Measurements from ENCODE around the gene ZFTA. TPM values are rescaled to one million over a fixed set of nuclear protein-coding genes. Genes with fewer than 3 reads are reported as not detected.
"Not testable (repeated sequence)": the region's sequence is repeated elsewhere in the genome, so short reads cannot be mapped to it uniquely, and the experiment has no call there.

ZFTA gene
- total RNA-seq, 4 donors from 2014 or later: 15.8 to 41.9 (median 26.6) TPM

GRCh38 chr11:63782749-63783148, 14.2 kb upstream of the ZFTA start:
- no peaks in the 10 kb centered on the region for H3K36me3 ChIP-seq
- H3K27ac ChIP-seq (replicated peaks in 1 of 4): no peak overlapping the region
- TF ChIP-seq POLR2AphosphoS5 (IDR thresholded peaks at IDR 0.05): no peak
- TF ChIP-seq CTCF (IDR thresholded peaks at IDR 0.05): no peak
- TF ChIP-seq EP300 (IDR thresholded peaks at IDR 0.05): no peak
- TF ChIP-seq POLR2A (IDR thresholded peaks at IDR 0.05; ENCODE audit: low read depth): no peak
- H3K4me1 ChIP-seq: no peaks in the 10 kb centered on the region
- no peak for DNase-seq (ENCODE audit: extremely low spot score)
- no peaks in the 10 kb centered on the region for H3K9me3 ChIP-seq
- H3K4me3 ChIP-seq: no peak overlapping the region
- WGBS: 94% methylated on average over 6 of the region's 6 CpGs
- intact Hi-C loops (cut with DNase I): no loop called here
- H3K27me3 ChIP-seq: no peaks in the 10 kb centered on the region

- no peaks in the 10 kb centered on the region for H3K36me3 ChIP-seq
- no peaks in the 10 kb centered on the region for H3K4me1 ChIP-seq
- intact Hi-C loops (cut with DNase I): no loop called here
- no peaks in the 10 kb centered on the region for H3K27me3 ChIP-seq
- TF ChIP-seq POLR2AphosphoS5 (IDR thresholded peaks at IDR 0.05): no peak
- no peak for TF ChIP-seq CTCF (IDR thresholded peaks at IDR 0.05)
- no peak for TF ChIP-seq POLR2A (IDR thresholded peaks at IDR 0.05; ENCODE audit: low read depth)
- TF ChIP-seq EP300 (IDR thresholded peaks at IDR 0.05): no peak
- 30% methylated on average over 2 of the region's 2 CpGs for WGBS
- H3K9me3 ChIP-seq: no peaks in the 10 kb centered on the region
- H3K4me3 ChIP-seq: no peak overlapping the region
- DNase-seq (ENCODE audit: extremely low spot score): no peak
- H3K27ac ChIP-seq (replicated peaks in 1 of 4): no peak overlapping the region
Observed at GRCh38 chr11:63779039-63779438, 10.5 kb upstream of the ZFTA start.

- Histone ChIP-seq H3K4me3 (no peak overlapping the region), H3K27ac (replicated peaks in 1 of 4) (no peak overlapping the region), H3K4me1 (peaks cover 0 to 3% (median 2%) of the 10 kb centered on the region in 4 donors), H3K9me3 (no peaks in the 10 kb centered on the region), H3K36me3 (no peaks in the 10 kb centered on the region), H3K27me3 (no peaks in the 10 kb centered on the region)
- no peak for DNase-seq (ENCODE audit: extremely low spot score)
- WGBS: 40% methylated on average over 3 of the region's 3 CpGs
- TF ChIP-seq EP300 (IDR thresholded peaks at IDR 0.05) (no peak), POLR2A (IDR thresholded peaks at IDR 0.05; ENCODE audit: low read depth) (no peak), POLR2AphosphoS5 (IDR thresholded peaks at IDR 0.05) (no peak), CTCF (IDR thresholded peaks at IDR 0.05) (no peak)
- intact Hi-C loops (cut with DNase I): no loop called here
Observed at GRCh38 chr11:63775191-63775590, 6.6 kb upstream of the ZFTA start.

- H3K36me3 ChIP-seq; H3K9me3 ChIP-seq; intact Hi-C loops (cut with DNase I); H3K4me3 ChIP-seq; H3K27ac ChIP-seq (replicated peaks in 1 of 4); DNase-seq (ENCODE audit: extremely low spot score); H3K27me3 ChIP-seq: not testable (repeated sequence)
- H3K4me1 ChIP-seq: peaks cover 11 to 21% (median 18%) of the 10 kb centered on the region in 4 donors
- 90% methylated on average over 2 of the region's 2 CpGs for WGBS
Observed at GRCh38 chr11:63771741-63772318, 3.3 kb upstream of the ZFTA start.

- DNase-seq (ENCODE audit: extremely low spot score): no peak
- no peak for TF ChIP-seq POLR2A (IDR thresholded peaks at IDR 0.05; ENCODE audit: low read depth)
- TF ChIP-seq POLR2AphosphoS5 (IDR thresholded peaks at IDR 0.05): no peak
- TF ChIP-seq CTCF (IDR thresholded peaks at IDR 0.05): no peak
- no peak for TF ChIP-seq EP300 (IDR thresholded peaks at IDR 0.05)
- Histone ChIP-seq H3K4me1 (peaks cover 18 to 32% (median 29%) of the 10 kb centered on the region in 4 donors), H3K9me3 (no peaks in the 10 kb centered on the region), H3K4me3 (no peak overlapping the region), H3K27ac (replicated peaks in 1 of 4) (peak overlapping the region in 1 of 4 donors; percentile 93), H3K36me3 (peaks cover 0 to 4% (median under 1%) of the 10 kb centered on the region in 4 donors), H3K27me3 (no peaks in the 10 kb centered on the region)
- 84% methylated on average over 7 of the region's 7 CpGs for WGBS
- intact Hi-C loops (cut with DNase I): no loop called here
Observed at GRCh38 chr11:63770763-63771162, 2.2 kb upstream of the ZFTA start.

All from esophagus muscularis mucosa (tissue), 4 donors.